ENCODE results near the gene MEIS1.

GRCh38 chr2:66521291-66521922, 86.5 kb downstream of the MEIS1 start:
- TF ChIP-seq POLR2AphosphoS5 (IDR thresholded peaks at IDR 0.05; ENCODE audit: borderline replicate concordance, low read depth, low read length): no peak
- TF ChIP-seq EZH2 (IDR thresholded peaks at IDR 0.05): no peak
